ENCODE measurements around the gene LDAF1. TPM values are rescaled to one million over a fixed set of nuclear protein-coding genes. Genes with fewer than 3 reads are reported as not detected.
"Not testable (repeated sequence)": the region's sequence is repeated elsewhere in the genome, so short reads cannot be mapped to it uniquely, and the experiment has no call there.

LDAF1 gene
- polyA plus RNA-seq (ENCODE audit: insufficient read length in 12 of 12) = 100 to 1,000 TPM in 1 of 12 donors, 10 to 100 TPM in 11; 17.1 to 511 (median 32.7) TPM
- long read RNA-seq, donor 1, transcript TMEM159-201 (5 exons, 2,014 nt) = major isoform, 6 of 12 reads
- long read RNA-seq, donor 1, transcript TMEM159-202 (5 exons, 1,812 nt) = minor isoform, 5 of 12 reads
- long read RNA-seq, donor 1, partial matches to known transcripts = 0 of 12 reads
- long read RNA-seq, donor 1, other reads (novel, unspliced or antisense) = 0 of 12 reads
- long read RNA-seq, donor 2, transcript TMEM159-201 (5 exons, 2,014 nt) = major isoform, 10 of 15 reads
- long read RNA-seq, donor 2, partial matches to known transcripts = 0 of 15 reads
- long read RNA-seq, donor 2, other reads (novel, unspliced or antisense) = 0 of 15 reads
- long read RNA-seq, donor 3, transcript TMEM159-201 (5 exons, 2,014 nt) = major isoform, 5 of 9 reads
- long read RNA-seq, donor 3, partial matches to known transcripts = 0 of 9 reads
- long read RNA-seq, donor 3, other reads (novel, unspliced or antisense) = 0 of 9 reads
- long read RNA-seq, donor 4, transcript TMEM159-201 (5 exons, 2,014 nt) = major isoform, 5 of 12 reads
- long read RNA-seq, donor 4, partial matches to known transcripts = 6 of 12 reads
- long read RNA-seq, donor 4, other reads (novel, unspliced or antisense) = 0 of 12 reads
- long read RNA-seq, donor 5, transcript TMEM159-202 (5 exons, 1,812 nt) = minor isoform, 6 of 39 reads
- long read RNA-seq, donor 5, transcript TMEM159-201 (5 exons, 2,014 nt) = major isoform, 11 of 39 reads
- long read RNA-seq, donor 5, partial matches to known transcripts = 21 of 39 reads
- long read RNA-seq, donor 5, other reads (novel, unspliced or antisense) = 0 of 39 reads
- long read RNA-seq, donor 6, partial matches to known transcripts = 0 of 7 reads
- long read RNA-seq, donor 6, other reads (novel, unspliced or antisense) = 0 of 7 reads
- long read RNA-seq, donor 7, transcript TMEM159-201 (5 exons, 2,014 nt) = major isoform, 5 of 20 reads
- long read RNA-seq, donor 7, partial matches to known transcripts = 10 of 20 reads
- long read RNA-seq, donor 7, other reads (novel, unspliced or antisense) = 0 of 20 reads
- long read RNA-seq, donor 8, transcript TMEM159-201 (5 exons, 2,014 nt) = major isoform, 8 of 39 reads
- long read RNA-seq, donor 8, partial matches to known transcripts = 28 of 39 reads
- long read RNA-seq, donor 8, other reads (novel, unspliced or antisense) = 0 of 39 reads
- long read RNA-seq, donor 9, partial matches to known transcripts = 34 of 40 reads
- long read RNA-seq, donor 9, other reads (novel, unspliced or antisense) = 0 of 40 reads
- long read RNA-seq, donor 10, transcript TMEM159-202 (5 exons, 1,812 nt) = minor isoform, 7 of 28 reads
- long read RNA-seq, donor 10, transcript TMEM159-201 (5 exons, 2,014 nt) = major isoform, 13 of 28 reads
- long read RNA-seq, donor 10, partial matches to known transcripts = 8 of 28 reads
- long read RNA-seq, donor 10, other reads (novel, unspliced or antisense) = 0 of 28 reads
- long read RNA-seq, donor 11, transcript TMEM159-201 (5 exons, 2,014 nt) = major isoform, 16 of 27 reads
- long read RNA-seq, donor 11, transcript TMEM159-202 (5 exons, 1,812 nt) = minor isoform, 6 of 27 reads
- long read RNA-seq, donor 11, partial matches to known transcripts = 5 of 27 reads
- long read RNA-seq, donor 11, other reads (novel, unspliced or antisense) = 0 of 27 reads

GRCh38 chr16:21158208-21159110 lies at the start of gene LDAF1:
Gene LDAF1 (plus strand): TSS chr16:21158674. CDS start chr16:21161183, 2,509 bp downstream.
- DNase-seq = peak; percentile 77

- not testable (repeated sequence) for DNase-seq
These were observed 42.9 kb upstream of the LDAF1 start for GRCh38 chr16:21115551-21115950.

GRCh38 chr16:21116148-21116693 lies 42.3 kb upstream of the LDAF1 start:
- DNase-seq = no peak

GRCh38 chr16:21117567-21117966 lies 40.9 kb upstream of the LDAF1 start:
- no peak for DNase-seq

GRCh38 chr16:21120976-21121520 lies 37.4 kb upstream of the LDAF1 start:
- DNase-seq = no peak

- no peak for DNase-seq
These were observed 33.3 kb upstream of the LDAF1 start for GRCh38 chr16:21125191-21125590.

- DNase-seq = no peak
These were observed 32.0 kb upstream of the LDAF1 start for GRCh38 chr16:21126518-21126917.

- no peak for DNase-seq
These were observed 29.5 kb upstream of the LDAF1 start for GRCh38 chr16:21128991-21129390.

GRCh38 chr16:21130811-21131210 lies 27.7 kb upstream of the LDAF1 start:
- DNase-seq = no peak

- no peak for DNase-seq
These were observed 24.4 kb upstream of the LDAF1 start for GRCh38 chr16:21134053-21134452.

GRCh38 chr16:21145738-21146137 lies 12.7 kb upstream of the LDAF1 start:
- no peak for DNase-seq

- DNase-seq = no peak
These were observed 8.0 kb upstream of the LDAF1 start, which contains the start of gene DNAH3 for GRCh38 chr16:21150375-21151001. Gene DNAH3 (minus strand): TSS chr16:21150846. CDS start chr16:21150319, 527 bp downstream.

GRCh38 chr16:21152160-21153030 lies 6.1 kb upstream of the LDAF1 start:
- not testable (repeated sequence) for DNase-seq

- DNase-seq = not testable (repeated sequence)
These were observed 5.2 kb upstream of the LDAF1 start for GRCh38 chr16:21153124-21153729.

- not testable (repeated sequence) for DNase-seq
These were observed 2.5 kb upstream of the LDAF1 start for GRCh38 chr16:21156011-21156410.

- peak; percentile 66 for DNase-seq
These were observed 1.6 kb upstream of the LDAF1 start for GRCh38 chr16:21156767-21157467.

Data from muscle of arm (tissue), 14 donors.